NB4 (cell line): ENCODE measurements around the gene SMIM5.

Experiments used
- DNase-seq: peaks from one replicate; pipeline ENCODE4 v3.0.0; 2010; ENCODE audit warnings: low read depth
- H3K4me3 ChIP-seq: one replicate; pipeline ENCODE4 v1.5.1; 2011; ENCODE audit warnings: mild to moderate bottlenecking, low read depth, low read length, moderate library complexity
- MYC ChIP-seq: IDR thresholded peaks from 2 replicates; pipeline ENCODE4 v1.6.1; 2011; ENCODE audit warnings: low read depth, low read length
- POLR2A ChIP-seq: IDR thresholded peaks from 2 replicates; pipeline ENCODE4 v1.6.1; 2011; ENCODE audit warnings: mild to moderate bottlenecking; ENCODE audit not compliant: insufficient read length; ENCODE audit errors: extremely low read depth
- TF ChIP-seq, protein P1 (sequence below): IDR thresholded peaks from one replicate; pipeline ENCODE4 v1.5.1; 2012; ENCODE audit warnings: low read depth, low read length
- TF ChIP-seq, protein P2 (sequence below): IDR thresholded peaks from 2 replicates; pipeline ENCODE4 v1.6.1; 2011; ENCODE audit warnings: low read depth, low read length

The SMIM5 gene

DNA sequence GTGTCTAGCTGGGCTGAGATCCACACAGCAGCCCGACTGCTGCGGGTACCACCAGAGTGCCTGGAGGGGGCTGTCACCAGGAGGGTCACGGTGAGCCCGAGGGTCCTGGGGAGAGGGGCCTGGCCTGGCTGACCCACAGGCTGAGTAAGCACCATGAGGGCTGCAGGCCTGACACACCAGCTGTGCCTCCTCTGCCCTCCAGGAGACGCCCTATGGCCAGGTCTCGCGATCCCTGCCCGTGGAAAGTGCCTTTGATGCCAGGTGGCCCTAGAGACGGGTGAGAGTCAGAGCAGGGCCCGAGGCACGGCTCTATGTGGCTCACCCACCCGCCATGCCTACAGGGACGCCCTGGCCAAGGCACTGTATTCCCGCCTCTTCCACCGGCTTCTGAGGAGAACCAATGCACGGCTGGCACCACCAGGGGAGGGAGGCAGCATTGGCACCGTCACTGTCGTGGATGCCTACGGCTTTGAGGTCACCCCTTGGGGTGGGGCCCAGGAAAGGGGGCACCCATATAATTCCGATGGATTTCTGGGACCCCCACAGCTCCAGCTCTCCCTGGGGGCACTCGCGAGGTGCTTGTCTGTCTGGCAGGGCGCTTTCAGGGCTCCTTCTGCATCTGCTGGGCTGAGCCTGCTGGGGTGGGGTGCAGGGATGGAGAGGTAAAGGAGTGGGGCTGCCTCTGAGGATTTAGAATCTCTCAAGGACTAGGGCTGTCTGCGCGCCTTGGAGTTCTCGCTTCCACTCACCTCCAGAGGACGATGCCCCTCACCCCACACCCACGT, 38.5 kb upstream of the SMIM5 start:
- no peak for DNase-seq
- no peak overlapping the region for H3K4me3 ChIP-seq
- no peak for TF ChIP-seq POLR2A

DNA sequence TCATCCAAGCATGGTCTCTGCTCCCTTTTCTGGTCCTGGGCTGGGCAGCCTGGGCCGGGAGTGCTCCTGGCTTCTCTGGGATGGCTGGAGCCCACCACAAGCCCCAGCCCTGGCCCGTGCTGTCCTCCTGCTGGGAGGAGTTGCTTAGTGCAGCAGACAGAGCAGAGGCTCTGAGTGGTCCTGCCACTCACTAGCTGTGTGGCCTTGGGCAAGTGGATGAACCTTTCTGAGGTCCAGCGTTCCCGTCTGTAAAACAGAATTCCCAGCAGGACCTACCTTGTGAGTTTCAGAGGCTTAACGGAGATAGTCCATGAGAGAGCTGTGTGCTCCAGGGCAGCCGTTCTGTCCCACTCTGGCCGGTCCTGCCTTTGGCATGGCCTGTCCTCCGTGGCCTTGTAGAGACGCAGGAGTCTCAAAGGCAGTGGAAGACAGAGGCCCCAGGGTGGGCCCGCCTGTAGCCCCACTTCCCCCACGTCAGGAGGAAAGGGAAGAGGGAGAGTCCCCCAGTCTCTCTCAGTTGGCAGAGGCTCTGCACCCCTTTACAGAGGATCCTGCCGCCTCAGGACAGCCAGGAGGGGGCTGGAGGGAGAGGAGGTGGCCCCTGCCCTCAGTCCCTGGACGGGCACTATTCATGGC, 37.8 kb upstream of the SMIM5 start:
- TF ChIP-seq, protein P1, sequence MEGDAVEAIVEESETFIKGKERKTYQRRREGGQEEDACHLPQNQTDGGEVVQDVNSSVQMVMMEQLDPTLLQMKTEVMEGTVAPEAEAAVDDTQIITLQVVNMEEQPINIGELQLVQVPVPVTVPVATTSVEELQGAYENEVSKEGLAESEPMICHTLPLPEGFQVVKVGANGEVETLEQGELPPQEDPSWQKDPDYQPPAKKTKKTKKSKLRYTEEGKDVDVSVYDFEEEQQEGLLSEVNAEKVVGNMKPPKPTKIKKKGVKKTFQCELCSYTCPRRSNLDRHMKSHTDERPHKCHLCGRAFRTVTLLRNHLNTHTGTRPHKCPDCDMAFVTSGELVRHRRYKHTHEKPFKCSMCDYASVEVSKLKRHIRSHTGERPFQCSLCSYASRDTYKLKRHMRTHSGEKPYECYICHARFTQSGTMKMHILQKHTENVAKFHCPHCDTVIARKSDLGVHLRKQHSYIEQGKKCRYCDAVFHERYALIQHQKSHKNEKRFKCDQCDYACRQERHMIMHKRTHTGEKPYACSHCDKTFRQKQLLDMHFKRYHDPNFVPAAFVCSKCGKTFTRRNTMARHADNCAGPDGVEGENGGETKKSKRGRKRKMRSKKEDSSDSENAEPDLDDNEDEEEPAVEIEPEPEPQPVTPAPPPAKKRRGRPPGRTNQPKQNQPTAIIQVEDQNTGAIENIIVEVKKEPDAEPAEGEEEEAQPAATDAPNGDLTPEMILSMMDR, result no peak
- TF ChIP-seq, protein P2, sequence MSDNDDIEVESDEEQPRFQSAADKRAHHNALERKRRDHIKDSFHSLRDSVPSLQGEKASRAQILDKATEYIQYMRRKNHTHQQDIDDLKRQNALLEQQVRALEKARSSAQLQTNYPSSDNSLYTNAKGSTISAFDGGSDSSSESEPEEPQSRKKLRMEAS, result no peak
- TF ChIP-seq POLR2A, result no peak
- TF ChIP-seq MYC, result no peak
- H3K4me3 ChIP-seq, result no peak overlapping the region
- no peak for DNase-seq

DNA sequence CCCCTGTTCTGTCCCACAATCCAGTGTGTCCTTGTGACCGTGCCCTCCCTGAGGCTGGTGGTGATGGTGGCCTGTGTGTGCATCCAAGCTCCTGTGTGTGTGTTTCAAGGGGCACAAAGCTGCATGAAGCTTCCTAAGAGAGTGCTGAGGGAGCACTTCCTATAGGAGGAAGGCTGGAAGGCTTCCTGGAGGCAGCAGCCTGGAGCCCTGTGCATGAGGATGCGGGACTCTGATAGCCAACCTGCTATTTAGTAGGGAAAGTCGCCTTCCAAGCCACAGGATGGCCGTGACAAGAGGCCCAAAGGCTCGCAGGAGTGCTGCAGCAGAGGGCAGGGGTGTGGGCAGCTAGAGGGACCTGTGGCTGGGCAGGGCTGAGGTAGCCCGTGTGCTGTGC, 37.3 kb upstream of the SMIM5 start:
- TF ChIP-seq, protein P2, result no peak
- no peak for TF ChIP-seq MYC
- TF ChIP-seq POLR2A, result no peak
- TF ChIP-seq, protein P1, result no peak
- H3K4me3 ChIP-seq, result no peak overlapping the region
- no peak for DNase-seq

DNA sequence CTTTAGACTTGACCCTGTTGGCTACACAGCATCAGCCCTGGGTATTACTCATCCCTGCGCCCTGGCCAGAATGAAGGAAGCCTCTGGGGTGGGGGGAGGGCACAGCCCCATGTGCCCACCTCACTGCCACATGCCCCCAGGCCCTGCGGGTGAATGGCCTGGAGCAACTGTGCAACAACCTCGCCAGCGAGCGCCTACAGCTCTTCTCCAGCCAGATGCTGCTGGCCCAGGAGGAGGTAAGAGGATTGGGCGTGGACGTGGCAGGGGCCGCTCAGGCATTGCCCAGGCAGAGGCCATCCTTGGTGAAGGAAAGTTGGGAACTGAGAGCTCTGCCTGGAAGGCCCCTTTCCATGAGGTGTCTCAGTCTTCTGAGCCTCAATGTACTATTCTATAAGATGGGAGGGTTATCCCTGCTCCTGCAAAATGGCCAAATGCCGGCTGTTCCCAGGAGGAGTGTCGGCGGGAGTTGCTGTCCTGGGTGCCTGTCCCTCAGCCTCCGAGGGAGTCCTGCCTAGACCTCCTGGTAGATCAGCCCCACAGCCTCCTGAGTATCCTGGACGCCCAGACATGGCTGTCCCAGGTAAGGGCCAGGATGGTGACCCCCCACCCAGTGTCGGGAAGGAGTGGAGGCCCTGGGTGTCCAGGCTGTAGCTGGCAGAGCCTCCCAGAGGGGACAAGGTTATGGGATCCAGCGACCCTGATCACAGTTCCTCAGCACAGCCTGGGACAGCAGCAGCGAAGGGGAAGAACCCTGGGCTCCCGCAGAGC, 36.7 kb upstream of the SMIM5 start:
- H3K4me3 ChIP-seq, result no peak overlapping the region
- no peak for DNase-seq
- TF ChIP-seq POLR2A (no peak), MYC (no peak)
- TF ChIP-seq, protein P1, result no peak
- TF ChIP-seq, protein P2, result no peak

DNA sequence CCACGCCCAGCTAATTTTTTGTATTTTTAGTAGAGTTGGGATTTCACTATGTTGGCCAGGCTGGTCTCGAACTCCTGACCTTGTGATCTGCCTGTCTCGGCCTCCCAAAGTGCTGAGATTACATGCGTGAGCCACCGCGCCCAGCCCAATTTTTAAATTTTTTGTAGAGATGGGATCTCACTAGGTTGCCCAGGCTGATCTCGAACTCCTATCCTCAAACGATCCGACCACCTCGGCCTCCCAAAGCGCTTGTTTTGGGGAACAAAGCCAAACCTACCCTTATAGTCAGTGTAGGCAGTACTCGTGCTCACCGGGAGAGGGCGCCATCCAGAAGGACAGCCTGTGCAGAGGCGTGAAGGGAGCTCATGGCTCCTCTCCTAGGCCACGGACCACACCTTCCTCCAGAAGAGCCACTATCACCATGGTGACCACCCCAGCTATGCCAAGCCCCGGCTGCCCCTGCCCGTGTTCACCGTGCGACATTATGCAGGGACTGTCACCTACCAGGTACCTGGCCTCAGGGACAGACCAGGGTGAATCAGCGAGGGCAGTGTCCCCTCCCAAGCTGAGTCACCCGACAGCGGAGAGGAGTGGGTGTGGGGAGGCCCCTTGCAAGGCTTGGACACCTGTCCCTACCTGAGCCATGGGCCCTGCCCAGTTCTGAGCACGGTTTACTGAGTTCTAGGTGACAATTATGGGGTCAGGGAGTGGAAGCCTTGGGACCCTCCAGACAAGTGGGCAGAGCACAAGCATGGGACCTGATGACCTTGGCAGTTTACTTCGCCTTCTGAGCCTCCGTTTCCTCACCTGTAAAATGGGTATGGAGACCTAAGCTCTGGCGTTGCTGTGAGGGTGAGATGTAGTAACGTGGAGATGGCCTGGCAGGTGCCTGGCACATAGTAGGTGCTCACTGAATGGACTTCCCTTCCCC, 31.9 kb upstream of the SMIM5 start:
- TF ChIP-seq, protein P2, result peak; percentile 67
- TF ChIP-seq POLR2A (no peak), MYC (0 out of 2 replicates have a peak, but pooled peaks have one; percentile 26)
- TF ChIP-seq, protein P1, result peak; percentile 91
- no peak overlapping the region for H3K4me3 ChIP-seq
- DNase-seq, result peak; percentile 81
